CD4-positive, alpha-beta T cell (primary cell): ENCODE data around the gene PKHD1. TPM values are rescaled to one million over a fixed set of nuclear protein-coding genes. Genes with fewer than 3 reads are reported as not detected.

Experiments
- ATAC-seq: fragments of 200-7000 bp; cut with Tn5 transposase; one replicate; pipeline ENCODE4 v1.10.0; 2022; ENCODE audit warnings: mild to moderate bottlenecking; ENCODE audit not compliant: poor library complexity
- CTCF ChIA-PET: fragments of 350-600 bp; sonication (Branson Sonifier 250); formaldehyde crosslinking; loops from one replicate; lab custom pipeline; 2021; ENCODE audit warnings: antibody characterized with exemption, inconsistent platforms; lab: Charles Lee
- POLR2A ChIA-PET: fragments of 350-600 bp; sonication (Branson Sonifier 250); formaldehyde crosslinking; loops from one replicate; lab custom pipeline; 2021; ENCODE audit warnings: antibody characterized with exemption, inconsistent platforms; lab: Charles Lee
- DNase-seq, 14 experiments: peaks; one replicate each; pipeline ENCODE4 v3.0.0-alpha.2; 2013 to 2020; ENCODE audit warnings: mixed read lengths in 2 of 14
- H3K27ac ChIP-seq, 2 donors: one replicate each; pipeline versions ENCODE4 v1.5.1 to v1.7.0; 2013; ENCODE audit warnings: low read length in 2 of 2, low read depth in 1 of 2, mild to moderate bottlenecking in 1 of 2
- H3K27me3 ChIP-seq, 2 experiments: 1 replicate in 1 of 2; 2 replicates in 1 of 2; pipeline versions ENCODE4 v1.6.1 to v1.7.0; 2013; ENCODE audit warnings: low read length in 2 of 2, control low read depth in 1 of 2, mild to moderate bottlenecking in 1 of 2, moderate library complexity in 1 of 2; ENCODE audit not compliant: insufficient read depth in 2 of 2, control insufficient read depth in 1 of 2
- H3K36me3 ChIP-seq: one replicate; pipeline ENCODE4 v1.6.1; 2013; ENCODE audit warnings: low read length, control low read depth; ENCODE audit not compliant: insufficient read depth
- H3K4me1 ChIP-seq: one replicate; pipeline ENCODE4 v1.6.1; 2013; ENCODE audit warnings: low read length, control low read depth; ENCODE audit not compliant: insufficient read depth
- H3K4me3 ChIP-seq: one replicate; pipeline ENCODE4 v1.5.1; 2013; ENCODE audit warnings: mild to moderate bottlenecking, low read length, moderate library complexity
- H3K9me3 ChIP-seq, 2 experiments: 1 replicate in 1 of 2; 2 replicates in 1 of 2; pipeline versions ENCODE4 v1.6.1 to v1.7.0; 2013; ENCODE audit warnings: low read length in 2 of 2, mild to moderate bottlenecking in 2 of 2, control low read depth in 1 of 2, moderate library complexity in 1 of 2; ENCODE audit not compliant: control insufficient read depth in 1 of 2, insufficient read depth in 1 of 2
- H3K27ac Mint-ChIP-seq: one replicate; pipeline ENCODE4 v1.8.0; 2020; ENCODE audit warnings: mixed read lengths
- H3K27me3 Mint-ChIP-seq: one replicate; pipeline ENCODE4 v1.8.0; 2021; ENCODE audit warnings: mixed read lengths
- H3K36me3 Mint-ChIP-seq: one replicate; pipeline ENCODE4 v1.8.0; 2021; ENCODE audit warnings: low read depth, mixed read lengths
- H3K4me1 Mint-ChIP-seq: one replicate; pipeline ENCODE4 v1.8.0; 2021; ENCODE audit warnings: low read depth, mixed read lengths
- H3K4me3 Mint-ChIP-seq: one replicate; pipeline ENCODE4 v1.8.0; 2020; ENCODE audit warnings: mild to moderate bottlenecking, mixed read lengths
- H3K9me3 Mint-ChIP-seq: one replicate; pipeline ENCODE4 v1.8.0; 2020; ENCODE audit warnings: mixed read lengths
- CTCF ChIP-seq: fragments of 200-600 bp; IDR thresholded peaks from one replicate; pipeline ENCODE4 v1.8.0; 2022; ENCODE audit warnings: antibody characterized with exemption, mild to moderate bottlenecking
- intact Hi-C, 2 experiments: fragments of 100-400 bp; cut with DNase I in 1 of 2; cut with micrococcal nuclease in 1 of 2; formaldehyde crosslinking; loops; one replicate each; pipeline versions ENCODE4 v1.15.1 to v1.9.0; 2023 to 2025; cut with DNase I, micrococcal nuclease
- total RNA-seq, 174 experiments: library from RNA in 2 of 174; stranded (reverse) in 2 of 174; gene quantifications; one replicate each; pipeline ENCODE4 v1.2.3 and lab custom pipeline; 2021 to 2026

The PKHD1 gene
- total RNA-seq, 2 experiments from 2014 or later, result 0.03 TPM; not detected in 1

DNA sequence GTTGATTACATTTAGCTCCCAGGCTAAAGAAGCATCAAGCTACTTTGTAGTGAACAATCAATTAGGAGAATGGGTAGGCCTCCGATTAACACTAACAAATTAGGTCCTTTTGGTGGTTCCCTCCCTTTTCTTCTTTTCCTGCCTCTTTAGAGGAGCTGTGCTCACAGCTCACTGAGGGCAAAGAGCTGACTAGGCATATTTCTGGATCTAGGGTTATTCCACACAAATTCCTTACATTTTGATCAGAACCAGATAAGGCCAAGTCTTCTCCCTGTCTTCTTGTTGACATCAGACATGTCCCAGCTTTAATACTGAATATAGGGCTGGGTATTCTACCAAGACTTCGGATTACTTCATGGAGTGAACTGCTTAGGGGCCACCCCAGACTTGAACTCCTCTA is 119.1 kb downstream of the PKHD1 start:
- ATAC-seq, result no peak
- Mint-ChIP-seq H3K4me1 (no peaks in the 10 kb centered on the region), H3K9me3 (no peaks in the 10 kb centered on the region), H3K4me3 (no peak overlapping the region), H3K27me3 (peaks cover 44% of the 10 kb centered on the region), H3K36me3 (no peaks in the 10 kb centered on the region), H3K27ac (no peak overlapping the region)
- Histone ChIP-seq H3K27me3 (peaks cover 5 to 6% of the 10 kb centered on the region in 2 experiments), H3K27ac (no peak overlapping the region), H3K9me3 (no peaks in the 10 kb centered on the region), H3K4me1 (no peaks in the 10 kb centered on the region), H3K4me3 (no peak overlapping the region), H3K36me3 (no peaks in the 10 kb centered on the region)
- intact Hi-C loops, result no loop called here
- TF ChIP-seq CTCF, result no peak
- ChIA-PET CTCF (no interaction called here), POLR2A (no interaction called here)
- no peak for DNase-seq

DNA sequence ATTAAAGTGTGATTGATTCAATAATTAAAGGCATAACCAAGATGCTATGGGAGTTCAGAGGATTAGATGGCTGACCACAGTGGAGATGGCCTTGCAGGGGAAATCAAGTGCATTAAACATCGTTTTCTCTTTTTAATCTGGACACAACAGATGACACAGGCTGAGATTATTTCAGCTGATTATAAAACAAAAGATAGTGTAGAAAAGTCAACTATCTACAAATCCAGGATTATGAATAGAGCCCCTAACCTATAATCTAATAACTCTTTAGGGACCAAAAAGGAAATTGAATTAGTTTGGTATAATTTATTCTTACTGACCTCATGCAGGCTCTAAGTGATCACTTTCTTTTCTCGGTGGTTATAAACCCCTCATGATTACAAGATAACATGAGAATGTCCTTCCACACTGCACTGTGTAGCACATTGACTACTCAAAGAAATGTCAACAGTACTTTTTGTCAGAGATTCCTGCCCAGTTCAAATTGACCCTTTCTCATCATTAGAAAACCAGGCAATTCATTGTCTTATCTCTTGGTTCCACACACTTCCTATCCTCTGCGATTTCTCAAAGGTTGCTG is 122.1 kb downstream of the PKHD1 start:
- no peaks in the 10 kb centered on the region for H3K9me3 Mint-ChIP-seq
- DNase-seq (no peak), ATAC-seq (no peak)
- no peaks in the 10 kb centered on the region for H3K4me1 Mint-ChIP-seq
- no peaks in the 10 kb centered on the region for H3K36me3 ChIP-seq
- H3K27me3 ChIP-seq, result peaks cover 3 to 5% of the 10 kb centered on the region in 2 experiments
- ChIA-PET CTCF (interaction anchor here (1.2 kb wide), 1 partner anchor 41 kb away, joined by 3 read pairs; no protein-coding TSS in a partner anchor), POLR2A (no interaction called here)
- H3K4me1 ChIP-seq, result no peaks in the 10 kb centered on the region
- intact Hi-C loops, result no loop called here
- H3K4me3 ChIP-seq, result no peak overlapping the region
- no peak overlapping the region for H3K27ac Mint-ChIP-seq
- no peak overlapping the region for H3K4me3 Mint-ChIP-seq
- peaks cover 27% of the 10 kb centered on the region for H3K27me3 Mint-ChIP-seq
- no peak overlapping the region for H3K27ac ChIP-seq
- H3K36me3 Mint-ChIP-seq, result no peaks in the 10 kb centered on the region
- TF ChIP-seq CTCF, result no peak
- H3K9me3 ChIP-seq, result no peaks in the 10 kb centered on the region

GRCh38 chr6:51963980-51964379 is 123.4 kb downstream of the PKHD1 start:
- H3K4me1 Mint-ChIP-seq, result no peaks in the 10 kb centered on the region
- ChIA-PET CTCF (no interaction called here), POLR2A (no interaction called here)
- Histone ChIP-seq H3K36me3 (no peaks in the 10 kb centered on the region), H3K4me3 (no peak overlapping the region), H3K9me3 (no peaks in the 10 kb centered on the region), H3K27me3 (peaks cover 3 to 5% of the 10 kb centered on the region in 2 experiments), H3K4me1 (no peaks in the 10 kb centered on the region), H3K27ac (no peak overlapping the region)
- H3K27ac Mint-ChIP-seq, result no peak overlapping the region
- no peak for TF ChIP-seq CTCF
- intact Hi-C loops, result no loop called here
- H3K9me3 Mint-ChIP-seq, result no peaks in the 10 kb centered on the region
- ATAC-seq (no peak), DNase-seq (no peak)
- no peaks in the 10 kb centered on the region for H3K36me3 Mint-ChIP-seq
- H3K4me3 Mint-ChIP-seq, result no peak overlapping the region
- peaks cover 32% of the 10 kb centered on the region for H3K27me3 Mint-ChIP-seq
